Superior temporal gyrus (tissue), 1 donor: Measurements from ENCODE around the gene ASAP3.
"Not testable (repeated sequence)": the region's sequence is repeated elsewhere in the genome, so short reads cannot be mapped to it uniquely, and the experiment has no call there.

ENCODE experiments used
- DNase-seq: peaks from one replicate; pipeline ENCODE4 v3.0.0-alpha.2; 2016; ENCODE audit errors: extremely low spot score

The ASAP3 gene

GRCh38 chr1:23396380-23396779 is 87.6 kb downstream of the ASAP3 start:
- DNase-seq = no peak

GRCh38 chr1:23395849-23396248 is 88.1 kb downstream of the ASAP3 start:
- no peak for DNase-seq

GRCh38 chr1:23395154-23395724 is 88.7 kb downstream of the ASAP3 start:
- DNase-seq = no peak

- DNase-seq = no peak
Observed at GRCh38 chr1:23394684-23395083, 89.3 kb downstream of the ASAP3 start.

- DNase-seq = no peak
Observed at GRCh38 chr1:23394181-23394580, 89.8 kb downstream of the ASAP3 start.

- DNase-seq = no peak
Observed at GRCh38 chr1:23393706-23394105, 90.3 kb downstream of the ASAP3 start.

- no peak for DNase-seq
Observed at GRCh38 chr1:23392125-23392855, 91.7 kb downstream of the ASAP3 start.

- DNase-seq = no peak
Observed at GRCh38 chr1:23389837-23390321, 94.1 kb downstream of the ASAP3 start.

GRCh38 chr1:23387494-23387893 is 96.5 kb downstream of the ASAP3 start:
- DNase-seq = no peak

GRCh38 chr1:23385119-23385621 is 98.8 kb downstream of the ASAP3 start:
- DNase-seq = no peak

GRCh38 chr1:23384312-23385058 is 99.5 kb downstream of the ASAP3 start:
- DNase-seq = no peak

GRCh38 chr1:23383577-23384311 is 100.2 kb downstream of the ASAP3 start:
- no peak for DNase-seq

GRCh38 chr1:23381233-23381885 is 102.6 kb downstream of the ASAP3 start:
- no peak for DNase-seq

GRCh38 chr1:23380719-23381118 is 103.3 kb downstream of the ASAP3 start:
- no peak for DNase-seq

GRCh38 chr1:23380236-23380635 is 103.7 kb downstream of the ASAP3 start:
- DNase-seq = not testable (repeated sequence)
